ENCODE data around the gene SYTL1. TPM values are rescaled to one million over a fixed set of nuclear protein-coding genes. Genes with fewer than 3 reads are reported as not detected.

Gene SYTL1
- polyA plus RNA-seq, 1 donor from 2014 or later = not detected

DNA sequence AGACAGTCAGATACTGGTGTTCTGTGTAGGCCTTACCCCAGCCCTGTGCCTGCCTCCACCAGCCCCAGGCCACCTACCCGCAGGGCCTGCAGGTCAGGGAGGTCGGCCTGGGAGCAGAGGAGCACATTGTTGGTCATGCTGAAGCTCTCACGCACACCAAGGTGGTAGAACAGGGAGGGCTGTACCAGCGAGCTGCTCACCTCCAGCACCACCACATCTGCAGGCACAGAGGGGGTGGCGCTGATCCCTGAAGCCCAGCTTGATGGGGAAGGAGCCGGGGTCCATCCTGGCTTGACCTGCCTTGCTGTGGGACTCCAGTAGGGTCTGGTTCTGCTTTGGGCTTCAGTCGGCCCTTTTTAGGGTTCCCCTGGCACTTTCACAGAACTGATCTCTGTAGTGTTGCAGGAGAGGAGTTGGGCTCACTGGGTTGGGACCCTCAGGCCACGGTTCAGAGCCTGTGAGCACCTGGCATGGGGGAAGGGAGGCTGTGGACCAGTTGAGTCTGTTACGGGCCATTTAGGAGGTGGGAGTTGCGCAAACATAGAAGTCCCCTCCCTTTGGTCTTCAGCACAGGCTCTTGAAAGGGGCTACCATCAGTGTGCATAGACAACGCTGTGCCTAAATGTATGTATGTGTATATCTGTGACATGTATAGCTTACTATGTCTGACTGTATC is 23.0 kb downstream of the SYTL1 start:
- peak overlapping the region; percentile 64 for H3K4me3 ChIP-seq (ENCODE audit: low read length)

GRCh38 chr1:27365372-27366112 is 23.7 kb downstream of the SYTL1 start:
- no peaks in the 10 kb centered on the region for H3F3A ChIP-seq (ENCODE audit: insufficient read depth, low read length, poor library complexity, severe bottlenecking)
- TF ChIP-seq EP300 (conservative IDR thresholded peaks at IDR 0.05; ENCODE audit: poor library complexity, severe bottlenecking) (no peak), REST (IDR thresholded peaks at IDR 0.05; ENCODE audit: borderline replicate concordance) (no peak), RAD21 (conservative IDR thresholded peaks at IDR 0.05) (no peak), SMC3 (conservative IDR thresholded peaks at IDR 0.05; ENCODE audit: poor library complexity) (no peak)
- TF ChIP-seq, protein P1, sequence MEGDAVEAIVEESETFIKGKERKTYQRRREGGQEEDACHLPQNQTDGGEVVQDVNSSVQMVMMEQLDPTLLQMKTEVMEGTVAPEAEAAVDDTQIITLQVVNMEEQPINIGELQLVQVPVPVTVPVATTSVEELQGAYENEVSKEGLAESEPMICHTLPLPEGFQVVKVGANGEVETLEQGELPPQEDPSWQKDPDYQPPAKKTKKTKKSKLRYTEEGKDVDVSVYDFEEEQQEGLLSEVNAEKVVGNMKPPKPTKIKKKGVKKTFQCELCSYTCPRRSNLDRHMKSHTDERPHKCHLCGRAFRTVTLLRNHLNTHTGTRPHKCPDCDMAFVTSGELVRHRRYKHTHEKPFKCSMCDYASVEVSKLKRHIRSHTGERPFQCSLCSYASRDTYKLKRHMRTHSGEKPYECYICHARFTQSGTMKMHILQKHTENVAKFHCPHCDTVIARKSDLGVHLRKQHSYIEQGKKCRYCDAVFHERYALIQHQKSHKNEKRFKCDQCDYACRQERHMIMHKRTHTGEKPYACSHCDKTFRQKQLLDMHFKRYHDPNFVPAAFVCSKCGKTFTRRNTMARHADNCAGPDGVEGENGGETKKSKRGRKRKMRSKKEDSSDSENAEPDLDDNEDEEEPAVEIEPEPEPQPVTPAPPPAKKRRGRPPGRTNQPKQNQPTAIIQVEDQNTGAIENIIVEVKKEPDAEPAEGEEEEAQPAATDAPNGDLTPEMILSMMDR (IDR thresholded peaks at IDR 0.05; ENCODE audit: poor library complexity, severe bottlenecking) = no peak

More for the DNA sequence above, 23.0 kb downstream of the SYTL1 start:
- Histone ChIP-seq H3K27me3 (ENCODE audit: insufficient read depth, low read depth, low read length) (peaks cover 21% of the 10 kb centered on the region), H3K79me2 (replicated peaks; ENCODE audit: insufficient read depth, low read length) (no peaks in the 10 kb centered on the region), H3F3A (ENCODE audit: insufficient read depth, low read length, poor library complexity, severe bottlenecking) (no peaks in the 10 kb centered on the region), H3K36me3 (ENCODE audit: insufficient read depth, low read length) (no peaks in the 10 kb centered on the region), H3K9me3 (ENCODE audit: low read length) (no peaks in the 10 kb centered on the region), H3K9ac (ENCODE audit: low read length) (no peak overlapping the region), H3K4me2 (ENCODE audit: low read length) (no peak overlapping the region), H3K9me2 (ENCODE audit: insufficient read depth, low read length) (no peaks in the 10 kb centered on the region), H2AFZ (ENCODE audit: low read depth, low read length) (no peak overlapping the region), H3K27ac (ENCODE audit: low read length) (no peak overlapping the region), H4K20me1 (ENCODE audit: insufficient read depth) (no peaks in the 10 kb centered on the region)
- TF ChIP-seq, protein P1 (IDR thresholded peaks at IDR 0.05; ENCODE audit: poor library complexity, severe bottlenecking) = no peak
- no peak for TF ChIP-seq TAF1 (IDR thresholded peaks at IDR 0.05; ENCODE audit: low read depth)
- no peak for TF ChIP-seq MXI1 (conservative IDR thresholded peaks at IDR 0.05; ENCODE audit: poor library complexity, severe bottlenecking)
- no peak for TF ChIP-seq REST (IDR thresholded peaks at IDR 0.05; ENCODE audit: borderline replicate concordance)
- TF ChIP-seq RAD21 (conservative IDR thresholded peaks at IDR 0.05) = no peak
- no peak for TF ChIP-seq POLR2AphosphoS5 (IDR thresholded peaks at IDR 0.05)
- no peak for TF ChIP-seq EZH2 (IDR thresholded peaks at IDR 0.05; ENCODE audit: borderline replicate concordance, insufficient read depth, low read length, poor library complexity, severe bottlenecking)
- no peak for TF ChIP-seq EP300 (conservative IDR thresholded peaks at IDR 0.05; ENCODE audit: poor library complexity, severe bottlenecking)
- TF ChIP-seq SMC3 (conservative IDR thresholded peaks at IDR 0.05; ENCODE audit: poor library complexity) = no peak

More at GRCh38 chr1:27365372-27366112, 23.7 kb downstream of the SYTL1 start:
- Histone ChIP-seq H3K9me2 (ENCODE audit: insufficient read depth, low read length) (no peaks in the 10 kb centered on the region), H3K27me3 (ENCODE audit: insufficient read depth, low read depth, low read length) (peaks cover 14% of the 10 kb centered on the region), H3K4me2 (ENCODE audit: low read length) (peak overlapping the region; percentile 55), H2AFZ (ENCODE audit: low read depth, low read length) (no peak overlapping the region), H3K9me3 (ENCODE audit: low read length) (no peaks in the 10 kb centered on the region), H3K79me2 (replicated peaks; ENCODE audit: insufficient read depth, low read length) (no peaks in the 10 kb centered on the region), H3K27ac (ENCODE audit: low read length) (no peak overlapping the region), H3K36me3 (ENCODE audit: insufficient read depth, low read length) (no peaks in the 10 kb centered on the region), H4K20me1 (ENCODE audit: insufficient read depth) (no peaks in the 10 kb centered on the region), H3K9ac (ENCODE audit: low read length) (peak overlapping the region; percentile 36), H3K4me3 (ENCODE audit: low read length) (peak overlapping the region; percentile 64)

Data from neural cell (in vitro differentiated cells).